ENCODE data around the gene RPL41. TPM values are rescaled to one million over a fixed set of nuclear protein-coding genes. Genes with fewer than 3 reads are reported as not detected.
"Not testable (repeated sequence)": the region's sequence is repeated elsewhere in the genome, so short reads cannot be mapped to it uniquely, and the experiment has no call there.

RPL41 gene
- total RNA-seq, 1 donor from 2014 or later, result 3,814 TPM

GRCh38 chr12:56154818-56155217, 38.4 kb downstream of the RPL41 start:
- Mint-ChIP-seq H3K27me3 (ENCODE audit: low read depth) (no peaks in the 10 kb centered on the region), H3K4me1 (peaks cover 42% of the 10 kb centered on the region), H3K4me3 (peak overlapping the region; percentile 26), H3K36me3 (peaks cover 12% of the 10 kb centered on the region), H3K9me3 (no peaks in the 10 kb centered on the region), H3K27ac (no peak overlapping the region)
- DNase-seq (ENCODE audit: low spot score in 2 of 2, unreplicated experiment in 2 of 2), result no peak
- TF ChIP-seq CTCF (IDR thresholded peaks at IDR 0.05; ENCODE audit: unreplicated experiment), result no peak

- no peak for TF ChIP-seq CTCF (IDR thresholded peaks at IDR 0.05; ENCODE audit: unreplicated experiment)
- Mint-ChIP-seq H3K36me3 (peaks cover 17% of the 10 kb centered on the region), H3K27ac (no peak overlapping the region), H3K4me1 (peaks cover 44% of the 10 kb centered on the region), H3K4me3 (peak overlapping the region; percentile 26), H3K9me3 (no peaks in the 10 kb centered on the region), H3K27me3 (ENCODE audit: low read depth) (no peaks in the 10 kb centered on the region)
- DNase-seq (ENCODE audit: low spot score in 2 of 2, unreplicated experiment in 2 of 2), result no peak
Observed at GRCh38 chr12:56155256-56155845, 38.9 kb downstream of the RPL41 start.

- peaks cover 47% of the 10 kb centered on the region for H3K4me1 Mint-ChIP-seq
- H3K36me3 Mint-ChIP-seq, result peaks cover 25% of the 10 kb centered on the region
Observed at GRCh38 chr12:56156464-56157200, 40.2 kb downstream of the RPL41 start.

GRCh38 chr12:56157201-56158028, 41.0 kb downstream of the RPL41 start:
- H3K4me1 Mint-ChIP-seq, result peaks cover 46% of the 10 kb centered on the region
- peak; percentile 79 for TF ChIP-seq CTCF (IDR thresholded peaks at IDR 0.05; ENCODE audit: unreplicated experiment)
- no peaks in the 10 kb centered on the region for H3K27me3 Mint-ChIP-seq (ENCODE audit: low read depth)
- peaks cover 27% of the 10 kb centered on the region for H3K36me3 Mint-ChIP-seq
- H3K9me3 Mint-ChIP-seq, result no peaks in the 10 kb centered on the region
- peak overlapping the region; percentile 96 for H3K27ac Mint-ChIP-seq
- peak; percentile 61 to 85 for DNase-seq (ENCODE audit: low spot score in 2 of 2, unreplicated experiment in 2 of 2)
- peak overlapping the region; percentile 91 for H3K4me3 Mint-ChIP-seq

More at GRCh38 chr12:56156464-56157200, 40.2 kb downstream of the RPL41 start:
- not testable (repeated sequence) for H3K27me3 Mint-ChIP-seq (ENCODE audit: low read depth); DNase-seq (ENCODE audit: low spot score in 2 of 2, unreplicated experiment in 2 of 2); H3K9me3 Mint-ChIP-seq
- peak overlapping the region; percentile 91 for H3K4me3 Mint-ChIP-seq
- peak overlapping the region; percentile 96 for H3K27ac Mint-ChIP-seq

GRCh38 chr12:56158029-56158925, 41.8 kb downstream of the RPL41 start, which contains the start of gene MYL6:
Gene MYL6 (plus strand): TSS chr12:56158359. CDS start chr12:56158402, 43 bp downstream.
- Mint-ChIP-seq H3K4me1 (peaks cover 40% of the 10 kb centered on the region), H3K27ac (peak within 1 kb of the TSS; percentile 96), H3K36me3 (peaks cover 30% of the 10 kb centered on the region), H3K27me3 (ENCODE audit: low read depth) (no peaks in the 10 kb centered on the region), H3K9me3 (no peaks in the 10 kb centered on the region), H3K4me3 (peak within 1 kb of the TSS; percentile 91)
- peak; percentile 86 to 88 for DNase-seq (ENCODE audit: low spot score in 2 of 2, unreplicated experiment in 2 of 2)
- TF ChIP-seq CTCF (IDR thresholded peaks at IDR 0.05; ENCODE audit: unreplicated experiment), result no peak

All from mesothelial cell of epicardium (in vitro differentiated cells).